Activated naive CD4-positive, alpha-beta T cell (primary cell): ENCODE data around the gene CAMK2B.

Experiments used
- DNase-seq, 4 experiments: peaks; one replicate each; lab custom pipeline; 2025; lab: John Stamatoyannopoulos, UW

CAMK2B gene

GRCh38 chr7:44229546-44230105 lies 95.8 kb downstream of the CAMK2B start:
- DNase-seq, result no peak

GRCh38 chr7:44228571-44229350 lies 96.6 kb downstream of the CAMK2B start:
- DNase-seq, result no peak

- DNase-seq, result no peak
Measured at GRCh38 chr7:44227911-44228310, 97.5 kb downstream of the CAMK2B start.

- no peak for DNase-seq
Measured at GRCh38 chr7:44226396-44226753, 99.0 kb downstream of the CAMK2B start.

- DNase-seq, result no peak
Measured at GRCh38 chr7:44225566-44226395, 99.6 kb downstream of the CAMK2B start.

- DNase-seq, result no peak
Measured at GRCh38 chr7:44224974-44225565, 100.3 kb downstream of the CAMK2B start.

- no peak for DNase-seq
Measured at GRCh38 chr7:44224080-44224973, 101.1 kb downstream of the CAMK2B start.

GRCh38 chr7:44223362-44224079 lies 101.9 kb downstream of the CAMK2B start:
- no peak for DNase-seq

- DNase-seq, result no peak
Measured at GRCh38 chr7:44222776-44223261, 102.6 kb downstream of the CAMK2B start.

GRCh38 chr7:44222074-44222473 lies 103.3 kb downstream of the CAMK2B start:
- DNase-seq, result no peak

- DNase-seq, result no peak
Measured at GRCh38 chr7:44221231-44221791, 104.1 kb downstream of the CAMK2B start.

GRCh38 chr7:44220358-44221112 lies 104.9 kb downstream of the CAMK2B start:
- no peak for DNase-seq

- no peak for DNase-seq
Measured at GRCh38 chr7:44220046-44220357, 105.4 kb downstream of the CAMK2B start.

- no peak for DNase-seq
Measured at GRCh38 chr7:44219371-44220045, 105.9 kb downstream of the CAMK2B start.

GRCh38 chr7:44218418-44219201 lies 106.8 kb downstream of the CAMK2B start:
- DNase-seq, result no peak

- no peak for DNase-seq
Measured at GRCh38 chr7:44217852-44218402, 107.5 kb downstream of the CAMK2B start.

GRCh38 chr7:44217223-44217714 lies 108.1 kb downstream of the CAMK2B start:
- DNase-seq, result no peak
